ENCODE data around the gene MAP3K7CL. TPM values are rescaled to one million over a fixed set of nuclear protein-coding genes. Genes with fewer than 3 reads are reported as not detected.

The MAP3K7CL gene
- polyA plus RNA-seq, 2 donors, result 2.1 to 4.0 TPM

Other genes with a start within 250 kb of the MAP3K7CL start
- 1 to 10 TPM; 3.4 to 5.0 TPM for gene LTN1, start 137.8 kb upstream of the MAP3K7CL start, polyA plus RNA-seq
- 1 to 10 TPM; 8.7 to 9.7 TPM for gene RWDD2B, start 111.3 kb upstream of the MAP3K7CL start, polyA plus RNA-seq
- gene USP16, start 106.0 kb upstream of the MAP3K7CL start, polyA plus RNA-seq, result 10 to 100 TPM; 14.0 to 22.9 TPM
- 100 to 1,000 TPM in 1 of 2 donors, 10 to 100 TPM in 1; 77.7 to 109 TPM for gene CCT8, start 57.0 kb upstream of the MAP3K7CL start, polyA plus RNA-seq
- gene BACH1, start 168.3 kb downstream of the MAP3K7CL start, polyA plus RNA-seq, result 1 to 10 TPM; 6.2 to 9.6 TPM